Heart left ventricle (tissue), 13 donors: ENCODE data around the gene GPLD1.

Experiments
- POLR2A ChIP-seq, 2 donors: fragments of 450-650 bp; IDR thresholded peaks; one replicate each; pipeline ENCODE4 v1.6.1; 2017; ENCODE audit warnings: antibody characterized with exemption in 2 of 2, mild to moderate bottlenecking in 2 of 2, moderate library complexity in 2 of 2
- TF ChIP-seq, protein P1 (sequence below), 12 donors: fragments of 200-600 bp; sonication (generic) in 4 of 12; IDR thresholded peaks; one replicate each; pipeline versions ENCODE4 v1.5.0 to v1.8.0; 2018 to 2022; ENCODE audit warnings: antibody characterized with exemption in 12 of 12, mild to moderate bottlenecking in 5 of 12
- donor health status: ischemic (EF 13 %, LVEDD 7.1; RV severe dilation, severe dysfunction).
- donor health status: DM: no; HTN: yes; CAD: no.
- donor health status: DM: no; HTN: no; CAD: no.
- donor health status: ischemic (EF 25% LVEDD 6.9; RV normal size, moderate dysfunction).
- donor health status: ischemic (EF 25% LVEDD 5.7; RV mildly dilated, moderate dysfunction).
- donor health status: ischemic (EF 35%, LVEDD 5.7; RV mildly dilated, moderate dysfunction).
- donor health status: nonischemic (EF 11% LVEDD 7.7; RV severe dilation, severe dysfunction).
- donor health status: DM: yes; HTN: yes; CAD: no.
- donor health status: PGD.
- donor health status: ischemic (EF 29% LVEDD 5.4; RV normal size, mild dysfunction).
- donor health status: nonischemic (EF 23%, LVEDD 6.1; RV moderate dilation, normal function).

DNA sequence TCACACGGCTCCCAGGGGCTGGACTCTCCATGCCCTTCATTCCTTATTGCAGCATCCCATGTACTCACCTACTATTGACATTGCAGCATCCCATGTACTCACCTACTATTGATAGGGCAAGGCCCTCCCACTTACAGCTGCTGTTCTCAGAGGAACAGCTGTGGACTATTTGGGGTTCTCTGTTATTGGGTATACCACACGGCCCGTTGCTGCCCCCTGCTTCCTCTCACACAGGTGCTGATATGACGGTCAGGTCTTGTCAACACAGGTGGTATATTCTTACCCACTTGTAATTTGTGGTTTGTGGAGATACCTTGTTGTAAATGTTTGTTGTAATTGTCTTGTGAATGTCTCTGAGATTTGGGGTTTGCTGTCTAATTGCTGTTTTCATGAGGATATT lies 24.2 kb upstream of the GPLD1 start:
- TF ChIP-seq, protein P1, sequence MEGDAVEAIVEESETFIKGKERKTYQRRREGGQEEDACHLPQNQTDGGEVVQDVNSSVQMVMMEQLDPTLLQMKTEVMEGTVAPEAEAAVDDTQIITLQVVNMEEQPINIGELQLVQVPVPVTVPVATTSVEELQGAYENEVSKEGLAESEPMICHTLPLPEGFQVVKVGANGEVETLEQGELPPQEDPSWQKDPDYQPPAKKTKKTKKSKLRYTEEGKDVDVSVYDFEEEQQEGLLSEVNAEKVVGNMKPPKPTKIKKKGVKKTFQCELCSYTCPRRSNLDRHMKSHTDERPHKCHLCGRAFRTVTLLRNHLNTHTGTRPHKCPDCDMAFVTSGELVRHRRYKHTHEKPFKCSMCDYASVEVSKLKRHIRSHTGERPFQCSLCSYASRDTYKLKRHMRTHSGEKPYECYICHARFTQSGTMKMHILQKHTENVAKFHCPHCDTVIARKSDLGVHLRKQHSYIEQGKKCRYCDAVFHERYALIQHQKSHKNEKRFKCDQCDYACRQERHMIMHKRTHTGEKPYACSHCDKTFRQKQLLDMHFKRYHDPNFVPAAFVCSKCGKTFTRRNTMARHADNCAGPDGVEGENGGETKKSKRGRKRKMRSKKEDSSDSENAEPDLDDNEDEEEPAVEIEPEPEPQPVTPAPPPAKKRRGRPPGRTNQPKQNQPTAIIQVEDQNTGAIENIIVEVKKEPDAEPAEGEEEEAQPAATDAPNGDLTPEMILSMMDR (IDR thresholded peaks at IDR 0.05): no peak
- TF ChIP-seq POLR2A (IDR thresholded peaks at IDR 0.05): no peak
